ENCODE data around the gene TECR.
"Not testable (repeated sequence)": the region's sequence is repeated elsewhere in the genome, so short reads cannot be mapped to it uniquely, and the experiment has no call there.

The TECR gene

GRCh38 chr19:14585187-14585586 lies 55.8 kb downstream of the TECR start:
- H3K9ac ChIP-seq (ENCODE audit: low read depth, low read length); H3K4me1 ChIP-seq (ENCODE audit: control insufficient read depth, insufficient read depth, low read length); H3K4me3 ChIP-seq (ENCODE audit: low read depth, low read length); H3K9me3 ChIP-seq (ENCODE audit: control insufficient read depth, insufficient read depth, low read length); H3K36me3 ChIP-seq (ENCODE audit: control insufficient read depth, insufficient read depth, low read length); H3K27me3 ChIP-seq (ENCODE audit: control insufficient read depth, insufficient read depth, low read length): not testable (repeated sequence)

- H3K4me3 ChIP-seq (ENCODE audit: low read depth, low read length); H3K9me3 ChIP-seq (ENCODE audit: control insufficient read depth, insufficient read depth, low read length); H3K27me3 ChIP-seq (ENCODE audit: control insufficient read depth, insufficient read depth, low read length); H3K9ac ChIP-seq (ENCODE audit: low read depth, low read length); H3K36me3 ChIP-seq (ENCODE audit: control insufficient read depth, insufficient read depth, low read length); H3K4me1 ChIP-seq (ENCODE audit: control insufficient read depth, insufficient read depth, low read length): not testable (repeated sequence)
Observed at GRCh38 chr19:14589433-14589832, 60.0 kb downstream of the TECR start.

DNA sequence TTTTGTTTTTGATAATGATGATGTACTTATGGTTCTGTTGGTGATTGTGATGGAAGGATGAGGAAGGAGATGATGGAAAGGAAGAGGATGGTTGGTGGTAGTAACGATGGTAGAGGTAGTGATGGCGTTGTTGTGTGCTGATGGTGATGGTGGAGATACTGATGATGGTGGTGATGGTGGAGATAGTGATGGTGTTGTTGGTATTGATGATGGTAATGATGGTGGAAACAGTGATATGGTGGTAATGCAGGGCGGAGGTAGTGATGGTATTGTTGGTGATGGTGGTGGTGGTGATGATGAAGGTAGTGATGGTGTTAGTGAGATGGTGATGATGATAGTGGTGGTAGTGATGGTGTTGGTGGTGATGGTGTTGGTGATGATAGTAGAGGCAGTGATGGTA lies 66.2 kb downstream of the TECR start:
- no peak overlapping the region for H3K9ac ChIP-seq (ENCODE audit: low read depth, low read length)
- H3K9me3 ChIP-seq (ENCODE audit: control insufficient read depth, insufficient read depth, low read length): no peaks in the 10 kb centered on the region
- no peaks in the 10 kb centered on the region for H3K27me3 ChIP-seq (ENCODE audit: control insufficient read depth, insufficient read depth, low read length)
- no peaks in the 10 kb centered on the region for H3K4me1 ChIP-seq (ENCODE audit: control insufficient read depth, insufficient read depth, low read length)
- no peak overlapping the region for H3K4me3 ChIP-seq (ENCODE audit: low read depth, low read length)
- no peaks in the 10 kb centered on the region for H3K36me3 ChIP-seq (ENCODE audit: control insufficient read depth, insufficient read depth, low read length)

- no peaks in the 10 kb centered on the region for H3K27me3 ChIP-seq (ENCODE audit: control insufficient read depth, insufficient read depth, low read length)
- H3K4me3 ChIP-seq (ENCODE audit: low read depth, low read length): no peak overlapping the region
- no peaks in the 10 kb centered on the region for H3K36me3 ChIP-seq (ENCODE audit: control insufficient read depth, insufficient read depth, low read length)
- H3K9ac ChIP-seq (ENCODE audit: low read depth, low read length): no peak overlapping the region
- no peaks in the 10 kb centered on the region for H3K9me3 ChIP-seq (ENCODE audit: control insufficient read depth, insufficient read depth, low read length)
- H3K4me1 ChIP-seq (ENCODE audit: control insufficient read depth, insufficient read depth, low read length): no peaks in the 10 kb centered on the region
Observed at GRCh38 chr19:14599548-14600147, 70.3 kb downstream of the TECR start.

- Histone ChIP-seq H3K9me3 (ENCODE audit: control insufficient read depth, insufficient read depth, low read length) (no peaks in the 10 kb centered on the region), H3K4me3 (ENCODE audit: low read depth, low read length) (no peak overlapping the region), H3K36me3 (ENCODE audit: control insufficient read depth, insufficient read depth, low read length) (no peaks in the 10 kb centered on the region), H3K9ac (ENCODE audit: low read depth, low read length) (no peak overlapping the region), H3K4me1 (ENCODE audit: control insufficient read depth, insufficient read depth, low read length) (no peaks in the 10 kb centered on the region), H3K27me3 (ENCODE audit: control insufficient read depth, insufficient read depth, low read length) (no peaks in the 10 kb centered on the region)
Observed at GRCh38 chr19:14603990-14604387, 74.6 kb downstream of the TECR start.

DNA sequence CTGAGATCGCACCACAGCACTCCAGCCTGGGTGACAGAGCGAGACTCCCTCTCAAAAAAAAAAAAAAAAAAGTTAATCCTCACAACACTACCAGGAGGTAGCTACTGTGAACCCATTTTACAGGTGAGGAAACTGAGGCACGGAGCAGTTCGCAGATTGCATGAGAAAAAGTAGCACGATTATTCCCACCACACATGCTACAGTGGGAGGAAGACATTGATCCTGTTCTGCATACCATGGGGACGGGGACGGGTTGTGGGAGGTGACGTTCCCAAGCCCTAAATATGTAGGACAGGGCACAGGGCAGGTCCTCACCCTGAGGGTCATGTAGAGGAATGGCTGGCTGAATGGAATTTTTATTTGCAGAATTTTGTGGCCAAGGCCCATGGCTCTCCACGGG lies 77.2 kb downstream of the TECR start:
- H3K36me3 ChIP-seq (ENCODE audit: control insufficient read depth, insufficient read depth, low read length): no peaks in the 10 kb centered on the region
- H3K9ac ChIP-seq (ENCODE audit: low read depth, low read length): no peak overlapping the region
- H3K4me1 ChIP-seq (ENCODE audit: control insufficient read depth, insufficient read depth, low read length): no peaks in the 10 kb centered on the region
- no peaks in the 10 kb centered on the region for H3K27me3 ChIP-seq (ENCODE audit: control insufficient read depth, insufficient read depth, low read length)
- no peaks in the 10 kb centered on the region for H3K9me3 ChIP-seq (ENCODE audit: control insufficient read depth, insufficient read depth, low read length)
- H3K4me3 ChIP-seq (ENCODE audit: low read depth, low read length): no peak overlapping the region

DNA sequence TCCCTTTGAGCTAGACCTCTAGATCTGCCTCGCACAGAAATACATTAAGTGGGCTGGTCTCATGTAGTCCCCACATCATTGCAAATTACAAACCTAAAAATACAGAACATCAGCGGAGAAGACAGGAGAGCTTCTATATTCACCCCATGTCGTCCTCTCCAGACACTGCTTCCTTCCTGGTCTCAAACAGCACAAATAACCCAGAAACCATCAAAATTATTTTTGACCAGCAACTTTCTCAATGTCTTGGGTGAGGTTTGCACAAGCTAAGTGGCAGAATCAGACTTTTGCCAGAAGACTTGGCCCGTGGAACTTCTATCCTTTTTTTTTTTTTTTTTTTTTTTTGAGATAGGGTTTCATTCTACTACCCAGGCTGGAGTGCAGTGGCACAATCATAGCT lies 81.7 kb downstream of the TECR start:
- Histone ChIP-seq H3K27me3 (ENCODE audit: control insufficient read depth, insufficient read depth, low read length) (no peaks in the 10 kb centered on the region), H3K4me1 (ENCODE audit: control insufficient read depth, insufficient read depth, low read length) (no peaks in the 10 kb centered on the region), H3K36me3 (ENCODE audit: control insufficient read depth, insufficient read depth, low read length) (no peaks in the 10 kb centered on the region), H3K9ac (ENCODE audit: low read depth, low read length) (no peak overlapping the region), H3K9me3 (ENCODE audit: control insufficient read depth, insufficient read depth, low read length) (no peaks in the 10 kb centered on the region), H3K4me3 (ENCODE audit: low read depth, low read length) (no peak overlapping the region)

- H3K4me3 ChIP-seq (ENCODE audit: low read depth, low read length); H3K36me3 ChIP-seq (ENCODE audit: control insufficient read depth, insufficient read depth, low read length); H3K9me3 ChIP-seq (ENCODE audit: control insufficient read depth, insufficient read depth, low read length); H3K9ac ChIP-seq (ENCODE audit: low read depth, low read length); H3K4me1 ChIP-seq (ENCODE audit: control insufficient read depth, insufficient read depth, low read length); H3K27me3 ChIP-seq (ENCODE audit: control insufficient read depth, insufficient read depth, low read length): not testable (repeated sequence)
Observed at GRCh38 chr19:14612242-14612641, 82.8 kb downstream of the TECR start.

DNA sequence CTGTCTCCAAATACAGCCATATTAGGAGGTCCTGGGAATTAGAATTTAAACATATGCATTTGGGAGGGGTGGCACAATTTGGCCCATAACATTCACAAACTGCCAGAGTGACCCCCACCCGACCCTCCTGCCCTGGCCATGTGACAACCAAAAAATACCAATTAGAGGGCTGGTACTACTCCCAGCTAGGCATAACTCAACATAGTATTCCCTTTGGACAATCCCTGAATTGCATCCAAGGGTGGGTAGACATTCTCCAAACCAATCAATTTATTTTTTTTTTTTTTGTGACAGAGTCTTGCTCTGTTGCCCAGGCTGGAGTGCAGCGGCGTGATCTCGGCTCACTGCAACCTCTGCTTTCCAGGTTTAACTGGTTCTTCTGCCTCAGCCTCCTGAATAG lies 83.3 kb downstream of the TECR start:
- Histone ChIP-seq H3K9ac (ENCODE audit: low read depth, low read length) (no peak overlapping the region), H3K9me3 (ENCODE audit: control insufficient read depth, insufficient read depth, low read length) (no peaks in the 10 kb centered on the region), H3K27me3 (ENCODE audit: control insufficient read depth, insufficient read depth, low read length) (no peaks in the 10 kb centered on the region), H3K36me3 (ENCODE audit: control insufficient read depth, insufficient read depth, low read length) (no peaks in the 10 kb centered on the region), H3K4me3 (ENCODE audit: low read depth, low read length) (no peak overlapping the region), H3K4me1 (ENCODE audit: control insufficient read depth, insufficient read depth, low read length) (no peaks in the 10 kb centered on the region)

GRCh38 chr19:14613399-14614098 lies 84.2 kb downstream of the TECR start:
- not testable (repeated sequence) for H3K4me1 ChIP-seq (ENCODE audit: control insufficient read depth, insufficient read depth, low read length); H3K9me3 ChIP-seq (ENCODE audit: control insufficient read depth, insufficient read depth, low read length); H3K9ac ChIP-seq (ENCODE audit: low read depth, low read length); H3K4me3 ChIP-seq (ENCODE audit: low read depth, low read length); H3K27me3 ChIP-seq (ENCODE audit: control insufficient read depth, insufficient read depth, low read length); H3K36me3 ChIP-seq (ENCODE audit: control insufficient read depth, insufficient read depth, low read length)

- Histone ChIP-seq H3K9ac (ENCODE audit: low read depth, low read length) (no peak overlapping the region), H3K36me3 (ENCODE audit: control insufficient read depth, insufficient read depth, low read length) (no peaks in the 10 kb centered on the region), H3K4me3 (ENCODE audit: low read depth, low read length) (no peak overlapping the region), H3K4me1 (ENCODE audit: control insufficient read depth, insufficient read depth, low read length) (no peaks in the 10 kb centered on the region), H3K9me3 (ENCODE audit: control insufficient read depth, insufficient read depth, low read length) (no peaks in the 10 kb centered on the region), H3K27me3 (ENCODE audit: control insufficient read depth, insufficient read depth, low read length) (no peaks in the 10 kb centered on the region)
Observed at GRCh38 chr19:14614099-14614412, 84.7 kb downstream of the TECR start.
